ENCODE measurements around the gene SRP19. TPM values are rescaled to one million over a fixed set of nuclear protein-coding genes. Genes with fewer than 3 reads are reported as not detected.

The SRP19 gene
- total RNA-seq, 1 experiment from 2014 or later = 56.4 TPM

- no peak for TF ChIP-seq ARID4B (CRISPR knock-in tag; IDR thresholded peaks at IDR 0.05; ENCODE audit: borderline replicate concordance)
- no peak for TF ChIP-seq E2F4 (CRISPR knock-in tag; IDR thresholded peaks at IDR 0.05; ENCODE audit: borderline replicate concordance, low read depth)
Observed at GRCh38 chr5:112915831-112916230, 54.7 kb downstream of the SRP19 start (continued).

- TF ChIP-seq CTCF (IDR thresholded peaks at IDR 0.05) = peak; percentile 22; the same call in 1 of the 2 replicates
- TF ChIP-seq USF1 (CRISPR knock-in tag; IDR thresholded peaks at IDR 0.05) = no peak
- TF ChIP-seq GRHL2 (CRISPR knock-in tag; IDR thresholded peaks at IDR 0.05; ENCODE audit: insufficient replicate concordance, severe bottlenecking) = no peak
- no peak for TF ChIP-seq CREB1 (CRISPR knock-in tag; IDR thresholded peaks at IDR 0.05)
- DNase-seq (ENCODE audit: low spot score) (peak; percentile 66), ATAC-seq (peak; percentile 40)
- Mint-ChIP-seq H3K27ac (no peak overlapping the region), H3K27me3 (ENCODE audit: low read depth) (0 out of 2 replicates have a peak, but pooled peaks cover under 1% of the 10 kb centered on the region), H3K36me3 (peaks cover 25% of the 10 kb centered on the region), H3K9me3 (no peaks in the 10 kb centered on the region), H3K4me3 (no peak overlapping the region), H3K4me1 (peaks cover 11% of the 10 kb centered on the region)
- POLR2A ChIA-PET = no interaction called here
- CTCF ChIA-PET = no interaction called here
Observed at GRCh38 chr5:112917453-112917995, 56.4 kb downstream of the SRP19 start.

GRCh38 chr5:112918136-112918535, 57.0 kb downstream of the SRP19 start:
- TF ChIP-seq ZNF232 (CRISPR knock-in tag; IDR thresholded peaks at IDR 0.05) = no peak
- H3K27me3 Mint-ChIP-seq (ENCODE audit: low read depth) = peaks cover 7% of the 10 kb centered on the region
- ChIA-PET POLR2A (no interaction called here), CTCF (no interaction called here)
- no peak for DNase-seq (ENCODE audit: low spot score)
- peaks cover 15% of the 10 kb centered on the region for H3K4me1 Mint-ChIP-seq
- H3K27ac Mint-ChIP-seq = no peak overlapping the region
- no peak for ATAC-seq
- H3K36me3 Mint-ChIP-seq = peaks cover 25% of the 10 kb centered on the region
- H3K9me3 Mint-ChIP-seq = no peaks in the 10 kb centered on the region
- no peak overlapping the region for H3K4me3 Mint-ChIP-seq

- H3K4me1 Mint-ChIP-seq = peaks cover 20% of the 10 kb centered on the region
- H3K27me3 Mint-ChIP-seq (ENCODE audit: low read depth) = peaks cover 12% of the 10 kb centered on the region
- ChIA-PET POLR2A (no interaction called here), CTCF (interaction anchor here (0.6 kb wide), 1 partner anchor 161 kb away, joined by 3 read pairs; no protein-coding TSS in a partner anchor)
- H3K27ac Mint-ChIP-seq = no peak overlapping the region; the same call in 1 of the 2 replicates
- no peaks in the 10 kb centered on the region for H3K9me3 Mint-ChIP-seq
- DNase-seq (ENCODE audit: low spot score) = no peak
- no peak overlapping the region for H3K4me3 Mint-ChIP-seq
- ATAC-seq = no peak
- H3K36me3 Mint-ChIP-seq = peaks cover 25% of the 10 kb centered on the region
- no peak for TF ChIP-seq HMGA2 (CRISPR knock-in tag; IDR thresholded peaks at IDR 0.05)
- no peak for TF ChIP-seq TCF7 (CRISPR knock-in tag; IDR thresholded peaks at IDR 0.05; ENCODE audit: low read depth)
- no peak for TF ChIP-seq SOX15 (CRISPR knock-in tag; IDR thresholded peaks at IDR 0.05)
- TF ChIP-seq ZNF317 (CRISPR knock-in tag; IDR thresholded peaks at IDR 0.05; ENCODE audit: borderline replicate concordance, low read depth) = no peak
- no peak for TF ChIP-seq ATF2 (CRISPR knock-in tag; IDR thresholded peaks at IDR 0.05; ENCODE audit: borderline replicate concordance, low read depth)
- no peak for TF ChIP-seq IRF1 (CRISPR knock-in tag; IDR thresholded peaks at IDR 0.05)
- TF ChIP-seq CREB1 (CRISPR knock-in tag; IDR thresholded peaks at IDR 0.05) = no peak
- TF ChIP-seq GABPB1 (CRISPR knock-in tag; IDR thresholded peaks at IDR 0.05) = no peak
- no peak for TF ChIP-seq STAT6 (CRISPR knock-in tag; conservative IDR thresholded peaks at IDR 0.05; ENCODE audit: low read depth)
- TF ChIP-seq RELA (CRISPR knock-in tag; IDR thresholded peaks at IDR 0.05; ENCODE audit: borderline replicate concordance) = no peak
Observed at GRCh38 chr5:112918679-112919078, 57.6 kb downstream of the SRP19 start.

Data from WTC11 (cell line).